CD4-positive, alpha-beta memory T cell (primary cell): ENCODE data around the gene POLE2. TPM values are rescaled to one million over a fixed set of nuclear protein-coding genes. Genes with fewer than 3 reads are reported as not detected.

ENCODE experiments used
- CTCF ChIA-PET: fragments of 350-600 bp; sonication (Branson Sonifier 250); formaldehyde crosslinking; loops from one replicate; lab custom pipeline; 2021; ENCODE audit warnings: inconsistent platforms; ENCODE audit not compliant: partially characterized antibody; lab: Charles Lee
- POLR2A ChIA-PET: fragments of 350-600 bp; sonication (Branson Sonifier 250); formaldehyde crosslinking; loops from one replicate; lab custom pipeline; 2021; ENCODE audit not compliant: partially characterized antibody; lab: Charles Lee
- DNase-seq, 5 donors: peaks; one replicate each; pipeline versions ENCODE4 v3.0.0 to v3.0.0-alpha.2; 2020 to 2022; ENCODE audit warnings: mixed read lengths in 1 of 5
- H3K27ac ChIP-seq: one replicate; pipeline ENCODE4 v1.7.0; 2013; ENCODE audit warnings: low read depth, low read length
- H3K27me3 ChIP-seq: 2 replicates; pipeline ENCODE4 v1.7.0; 2013; ENCODE audit warnings: mild to moderate bottlenecking, low read length, moderate library complexity; ENCODE audit not compliant: insufficient read depth
- H3K36me3 ChIP-seq: 2 replicates; pipeline ENCODE4 v1.7.0; 2013; ENCODE audit warnings: mild to moderate bottlenecking, low read length, moderate library complexity; ENCODE audit not compliant: insufficient read depth
- H3K4me1 ChIP-seq: 2 replicates; pipeline ENCODE4 v1.7.0; 2013; ENCODE audit warnings: mild to moderate bottlenecking, low read length, moderate library complexity; ENCODE audit not compliant: insufficient read depth
- H3K4me3 ChIP-seq, 2 donors: one replicate each; pipeline ENCODE4 v1.7.0; 2013; ENCODE audit warnings: low read length in 2 of 2, mild to moderate bottlenecking in 1 of 2
- H3K9me3 ChIP-seq, 2 donors: one replicate each; pipeline ENCODE4 v1.7.0; 2013; ENCODE audit warnings: low read length in 2 of 2, control low read depth in 1 of 2; ENCODE audit not compliant: control insufficient read depth in 1 of 2
- H3K27ac Mint-ChIP-seq, 7 donors: one replicate each; pipeline ENCODE4 v1.8.0; 2020 to 2021; ENCODE audit warnings: mixed read lengths in 7 of 7, mild to moderate bottlenecking in 6 of 7, inconsistent platforms in 3 of 7, moderate library complexity in 3 of 7
- H3K27me3 Mint-ChIP-seq, 2 donors: one replicate each; pipeline ENCODE4 v1.8.0; 2020 to 2021; ENCODE audit warnings: mixed read lengths in 2 of 2
- H3K36me3 Mint-ChIP-seq, 2 donors: one replicate each; pipeline ENCODE4 v1.8.0; 2020 to 2021; ENCODE audit warnings: mixed read lengths in 2 of 2, inconsistent platforms in 1 of 2, mild to moderate bottlenecking in 1 of 2
- H3K4me1 Mint-ChIP-seq, 4 donors: one replicate each; pipeline ENCODE4 v1.8.0; 2020 to 2021; ENCODE audit warnings: mixed read lengths in 4 of 4, mild to moderate bottlenecking in 1 of 4
- H3K4me3 Mint-ChIP-seq, 8 donors: one replicate each; pipeline ENCODE4 v1.8.0; 2020 to 2021; ENCODE audit warnings: mixed read lengths in 8 of 8, mild to moderate bottlenecking in 7 of 8, moderate library complexity in 6 of 8, inconsistent platforms in 3 of 8
- H3K9me3 Mint-ChIP-seq, 8 donors: one replicate each; pipeline ENCODE4 v1.8.0; 2020 to 2021; ENCODE audit warnings: mixed read lengths in 8 of 8, mild to moderate bottlenecking in 5 of 8, inconsistent platforms in 3 of 8, moderate library complexity in 1 of 8
- intact Hi-C: fragments of 100-400 bp; cut with micrococcal nuclease; formaldehyde crosslinking; loops from one replicate; pipeline ENCODE4 v1.15.1; 2023
- polyA plus RNA-seq, 2 donors: library from polyadenylated mRNA; unstranded; fragments of 300-500 nt; fragmentation: Illumina TruSeq; gene quantifications; one replicate each; pipeline ENCODE4 v1.2.3, GENCODE V29; 2021
- total RNA-seq, 2 experiments: library from RNA; stranded (reverse); gene quantifications; one replicate each; pipeline ENCODE4 v1.2.3, GENCODE V29; 2021

Gene POLE2
- total and polyA plus RNA-seq, 4 experiments from 2014 or later = 1.6 to 3.1 (median 2.0) TPM

- no peak for DNase-seq
- Mint-ChIP-seq H3K27ac (peak overlapping the region; percentile 77 to 96 (median 90)), H3K9me3 (no peaks in the 10 kb centered on the region), H3K4me1 (peaks cover 26 to 43% (median 28%) of the 10 kb centered on the region in 4 donors), H3K36me3 (peaks cover 0 to 5% of the 10 kb centered on the region in 2 donors), H3K27me3 (no peaks in the 10 kb centered on the region), H3K4me3 (peak overlapping the region; percentile 85 to 95 (median 90))
- Histone ChIP-seq H3K27me3 (no peaks in the 10 kb centered on the region), H3K36me3 (no peaks in the 10 kb centered on the region), H3K9me3 (no peaks in the 10 kb centered on the region), H3K4me1 (peaks cover 23% of the 10 kb centered on the region), H3K27ac (peak overlapping the region; percentile 64), H3K4me3 (peak overlapping the region; percentile 49 to 72)
- POLR2A ChIA-PET = interaction anchor here (1.0 to 3.2 kb wide), 10 partner anchors 9 to 424 kb away, joined by 3 to 26 read pairs (median 3); partner anchors contain the start of genes DNAAF2, KLHDC2, MGAT2 and NEMF
- intact Hi-C loops = loop anchor here (5.0 kb wide), 1 partner anchor 160 kb away; the partner anchor contains the start of gene NEMF
- CTCF ChIA-PET = interaction anchor here (0.8 to 2.2 kb wide), 6 partner anchors 57 to 1168 kb away, joined by 3 to 6 read pairs (median 4); partner anchors contain the start of genes KLHDC2 and RPS29
Measured at GRCh38 chr14:49692193-49692757, 4.3 kb upstream of the POLE2 start.

DNA sequence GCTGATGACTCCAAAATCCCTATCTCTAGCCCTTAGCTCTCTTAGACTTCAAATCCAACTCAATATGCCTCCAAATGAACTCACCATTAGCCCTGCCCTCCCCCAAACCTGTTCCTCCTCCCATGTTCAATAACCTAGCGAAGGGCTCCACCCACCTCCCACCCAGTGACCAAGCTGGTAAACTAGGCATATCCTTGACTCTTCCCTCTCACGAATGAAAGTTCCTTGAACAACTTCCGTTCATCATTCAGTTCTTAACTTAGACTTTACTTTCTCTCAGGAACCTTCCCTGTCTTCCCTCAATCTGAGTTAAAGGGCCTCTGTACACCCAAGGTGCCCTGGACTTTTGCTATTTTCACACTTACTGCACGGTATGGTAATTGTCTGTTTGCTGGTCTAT lies 3.0 kb upstream of the POLE2 start:
- H3K4me3 Mint-ChIP-seq = peak overlapping the region in 6 of 8 donors; percentile 0 to 85 (median 23)
- no peak overlapping the region for H3K27ac ChIP-seq
- no peaks in the 10 kb centered on the region for H3K27me3 Mint-ChIP-seq
- ChIA-PET POLR2A (interaction anchor here (1.1 to 5.3 kb wide), 3 partner anchors 57 to 106 kb away, joined by 3 to 45 read pairs (median 4); partner anchors contain the start of genes DNAAF2 and KLHDC2), CTCF (no interaction called here)
- peaks cover 27 to 46% (median 29%) of the 10 kb centered on the region in 4 donors for H3K4me1 Mint-ChIP-seq
- no peaks in the 10 kb centered on the region for H3K9me3 Mint-ChIP-seq
- no peaks in the 10 kb centered on the region for H3K27me3 ChIP-seq
- H3K4me1 ChIP-seq = peaks cover 23% of the 10 kb centered on the region
- H3K4me3 ChIP-seq = no peak overlapping the region
- DNase-seq = no peak
- H3K9me3 ChIP-seq = no peaks in the 10 kb centered on the region
- intact Hi-C loops = loop anchor here (5.0 kb wide), 1 partner anchor 161 kb away; the partner anchor contains the start of gene NEMF
- H3K36me3 Mint-ChIP-seq = peaks cover 0 to 5% of the 10 kb centered on the region in 2 donors
- H3K36me3 ChIP-seq = no peaks in the 10 kb centered on the region
- H3K27ac Mint-ChIP-seq = peak overlapping the region in 4 of 7 donors; percentile 27 to 77 (median 45)

DNA sequence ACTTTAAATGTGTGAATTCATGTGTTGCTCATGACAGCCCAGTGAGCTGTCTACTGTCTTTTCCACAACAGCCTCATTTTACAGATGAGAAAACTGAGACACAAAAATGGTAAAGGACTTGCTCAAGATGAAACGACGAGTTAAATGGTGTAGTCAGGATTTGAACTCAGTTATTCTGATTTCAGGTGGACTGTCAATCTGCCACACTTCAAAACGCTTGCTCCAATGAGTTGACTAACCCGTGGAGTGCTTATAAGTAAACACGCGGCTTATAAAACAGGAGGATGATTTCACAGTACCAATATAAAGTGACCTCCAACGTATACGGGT lies 652 bp upstream of the POLE2 start:
- Mint-ChIP-seq H3K27ac (peak overlapping the region in 6 of 7 donors; percentile 46 to 87 (median 81)), H3K4me3 (peak overlapping the region; percentile 85 to 93 (median 90)), H3K27me3 (no peaks in the 10 kb centered on the region), H3K36me3 (peaks cover 0 to 5% of the 10 kb centered on the region in 2 donors), H3K9me3 (no peaks in the 10 kb centered on the region), H3K4me1 (peaks cover 15 to 28% (median 16%) of the 10 kb centered on the region in 4 donors)
- ChIA-PET POLR2A (interaction anchor here (0.7 to 5.3 kb wide), 8 partner anchors 9 to 103 kb away, joined by 3 to 45 read pairs (median 10); partner anchors contain the start of genes DNAAF2, KLHDC2, LRR1 and MGAT2), CTCF (interaction anchor here (2.2 kb wide), 1 partner anchor 54 kb away, joined by 8 read pairs; no protein-coding TSS in a partner anchor)
- H3K36me3 ChIP-seq = no peaks in the 10 kb centered on the region
- H3K27ac ChIP-seq = no peak overlapping the region
- intact Hi-C loops = loop anchor here (1.0 kb wide), 2 partner anchors 54 to 80 kb away; partner anchors contain the start of gene KLHDC2
- H3K4me1 ChIP-seq = peaks cover 14% of the 10 kb centered on the region
- peak overlapping the region; percentile 56 to 57 for H3K4me3 ChIP-seq
- no peaks in the 10 kb centered on the region for H3K9me3 ChIP-seq
- no peaks in the 10 kb centered on the region for H3K27me3 ChIP-seq
- DNase-seq = peak in 1 of 5 donors; percentile 3

DNA sequence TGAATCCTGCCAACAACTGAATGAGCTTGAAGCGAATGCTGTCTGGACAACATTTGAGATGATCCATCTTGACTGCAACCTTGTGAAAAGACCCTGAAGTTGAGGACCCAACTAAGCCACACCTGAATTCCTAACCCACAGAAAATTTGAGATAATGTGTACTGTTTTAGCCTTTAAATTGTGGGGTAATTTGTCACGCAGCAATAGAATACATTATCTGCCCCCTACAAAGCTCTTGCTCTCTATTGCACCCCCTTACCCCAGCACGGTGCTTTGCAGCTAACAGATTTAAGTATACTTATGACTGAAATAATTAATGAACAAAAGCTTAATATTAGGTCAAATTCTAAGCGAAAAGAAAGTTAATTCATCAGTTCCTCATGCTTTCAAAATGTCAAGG lies 1.6 kb downstream of the POLE2 start:
- H3K36me3 Mint-ChIP-seq = no peaks in the 10 kb centered on the region
- POLR2A ChIA-PET = interaction anchor here (0.5 to 5.3 kb wide), 5 partner anchors 29 to 88 kb away, joined by 3 to 45 read pairs (median 21); partner anchors contain the start of genes DNAAF2, KLHDC2, LRR1 and MGAT2
- Histone ChIP-seq H3K4me1 (peaks cover 7% of the 10 kb centered on the region), H3K9me3 (no peaks in the 10 kb centered on the region), H3K36me3 (no peaks in the 10 kb centered on the region), H3K4me3 (no peak overlapping the region), H3K27ac (no peak overlapping the region), H3K27me3 (no peaks in the 10 kb centered on the region)
- CTCF ChIA-PET = interaction anchor here (0.6 to 2.1 kb wide), 2 partner anchors 18 to 66 kb away, joined by 3 to 7 read pairs; partner anchors contain the start of genes MGAT2 and RPL36AL
- no peak for DNase-seq
- no peaks in the 10 kb centered on the region for H3K27me3 Mint-ChIP-seq
- H3K4me3 Mint-ChIP-seq = peak overlapping the region in 5 of 8 donors; percentile 7 to 89 (median 62)
- intact Hi-C loops = no loop called here
- H3K27ac Mint-ChIP-seq = no peak overlapping the region
- no peaks in the 10 kb centered on the region for H3K9me3 Mint-ChIP-seq
- peaks cover 6 to 19% (median 9%) of the 10 kb centered on the region in 4 donors for H3K4me1 Mint-ChIP-seq

DNA sequence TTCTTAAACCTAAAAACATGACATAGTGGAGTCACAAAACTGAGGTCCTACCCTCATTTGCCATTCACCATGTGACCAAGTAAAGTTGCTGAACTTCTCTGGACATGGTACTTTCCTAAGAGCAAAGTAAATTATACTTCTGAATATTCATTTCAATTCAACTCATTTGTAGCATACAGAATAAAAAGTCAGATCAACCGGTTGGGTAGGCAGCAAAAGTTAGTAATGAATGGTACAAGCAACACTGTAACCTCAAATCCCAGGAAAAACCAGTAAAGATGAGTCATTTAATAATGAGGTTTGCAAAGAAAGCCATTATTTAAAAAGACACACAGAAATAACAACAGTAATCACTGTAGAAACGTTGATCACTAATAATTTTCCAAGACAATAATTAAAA lies 8.7 kb downstream of the POLE2 start:
- no peaks in the 10 kb centered on the region for H3K36me3 ChIP-seq
- Mint-ChIP-seq H3K4me1 (no peaks in the 10 kb centered on the region), H3K36me3 (peaks cover 0 to under 1% of the 10 kb centered on the region in 2 donors), H3K4me3 (no peak overlapping the region), H3K9me3 (no peaks in the 10 kb centered on the region), H3K27ac (no peak overlapping the region), H3K27me3 (no peaks in the 10 kb centered on the region)
- DNase-seq = no peak
- intact Hi-C loops = no loop called here
- POLR2A ChIA-PET = interaction anchor here (1.2 kb wide), 1 partner anchor 9 kb away, joined by 3 read pairs; the partner anchor contains the start of gene POLE2
- H3K9me3 ChIP-seq = no peaks in the 10 kb centered on the region
- no peaks in the 10 kb centered on the region for H3K4me1 ChIP-seq
- H3K4me3 ChIP-seq = no peak overlapping the region
- CTCF ChIA-PET = no interaction called here
- H3K27ac ChIP-seq = no peak overlapping the region
- no peaks in the 10 kb centered on the region for H3K27me3 ChIP-seq

DNA sequence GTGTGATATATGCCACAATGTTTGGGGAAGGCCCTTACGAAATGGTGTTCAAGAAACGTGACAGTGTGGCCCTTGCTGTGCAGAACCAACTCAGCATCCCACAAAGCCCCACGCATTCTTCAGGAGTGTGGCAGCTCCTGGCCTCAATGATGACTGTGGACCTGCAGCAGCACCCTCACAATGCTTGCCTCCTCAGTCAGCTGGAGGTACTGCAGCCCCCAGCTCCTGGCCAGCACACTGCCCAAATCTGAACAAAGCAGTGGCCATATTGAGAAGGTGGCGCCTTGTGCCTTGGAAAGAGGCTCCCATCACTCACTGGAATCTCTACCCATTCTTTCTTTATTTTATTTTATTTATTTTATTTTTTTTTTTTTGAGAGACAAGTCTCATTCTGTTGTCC lies 10.4 kb downstream of the POLE2 start:
- DNase-seq = no peak
- H3K4me1 Mint-ChIP-seq = no peaks in the 10 kb centered on the region

DNA sequence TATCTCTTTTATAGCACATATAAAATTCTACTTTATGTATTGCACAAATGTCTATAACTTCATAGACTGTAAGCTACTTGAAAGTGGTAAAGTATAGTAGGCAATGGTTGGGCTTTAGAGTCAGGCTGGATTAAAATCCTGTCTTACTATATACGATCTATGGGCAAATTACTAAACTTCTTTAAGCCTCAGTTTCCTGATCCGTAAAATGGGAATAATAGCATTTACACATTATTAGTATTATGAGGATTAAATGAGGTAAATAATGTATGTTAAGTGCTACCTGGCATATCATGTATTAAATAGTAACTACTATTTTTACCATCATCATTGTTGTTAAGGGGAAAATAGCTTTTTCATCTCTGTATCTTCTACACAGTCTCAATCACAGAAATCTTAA lies 14.4 kb downstream of the POLE2 start:
- POLR2A ChIA-PET = interaction anchor here (0.7 kb wide), 1 partner anchor 14 kb away, joined by 3 read pairs; the partner anchor contains the start of gene POLE2
- Histone ChIP-seq H3K4me3 (no peak overlapping the region), H3K4me1 (no peaks in the 10 kb centered on the region), H3K36me3 (no peaks in the 10 kb centered on the region), H3K9me3 (no peaks in the 10 kb centered on the region), H3K27me3 (no peaks in the 10 kb centered on the region), H3K27ac (no peak overlapping the region)
- DNase-seq = no peak
- no peak overlapping the region for H3K4me3 Mint-ChIP-seq
- no peaks in the 10 kb centered on the region for H3K4me1 Mint-ChIP-seq
- CTCF ChIA-PET = no interaction called here
- intact Hi-C loops = no loop called here
- H3K36me3 Mint-ChIP-seq = peaks cover 0 to 5% of the 10 kb centered on the region in 2 donors
- H3K9me3 Mint-ChIP-seq = peaks cover 0 to 2% (median 0%) of the 10 kb centered on the region in 8 donors
- no peak overlapping the region for H3K27ac Mint-ChIP-seq
- no peaks in the 10 kb centered on the region for H3K27me3 Mint-ChIP-seq

More for the DNA sequence above, 10.4 kb downstream of the POLE2 start:
- Mint-ChIP-seq H3K4me3 (no peak overlapping the region), H3K9me3 (peaks cover 0 to 2% (median 0%) of the 10 kb centered on the region in 8 donors), H3K36me3 (peaks cover 0 to 5% of the 10 kb centered on the region in 2 donors), H3K27me3 (no peaks in the 10 kb centered on the region), H3K27ac (no peak overlapping the region)
- Histone ChIP-seq H3K9me3 (no peaks in the 10 kb centered on the region), H3K4me1 (no peaks in the 10 kb centered on the region), H3K27ac (no peak overlapping the region), H3K36me3 (no peaks in the 10 kb centered on the region), H3K27me3 (no peaks in the 10 kb centered on the region), H3K4me3 (no peak overlapping the region)
- ChIA-PET CTCF (no interaction called here), POLR2A (no interaction called here)
- intact Hi-C loops = no loop called here
